Measurements from ENCODE around the gene HLA-G.
"Not testable (repeated sequence)": the region's sequence is repeated elsewhere in the genome, so short reads cannot be mapped to it uniquely, and the experiment has no call there.

HLA-G gene

DNA sequence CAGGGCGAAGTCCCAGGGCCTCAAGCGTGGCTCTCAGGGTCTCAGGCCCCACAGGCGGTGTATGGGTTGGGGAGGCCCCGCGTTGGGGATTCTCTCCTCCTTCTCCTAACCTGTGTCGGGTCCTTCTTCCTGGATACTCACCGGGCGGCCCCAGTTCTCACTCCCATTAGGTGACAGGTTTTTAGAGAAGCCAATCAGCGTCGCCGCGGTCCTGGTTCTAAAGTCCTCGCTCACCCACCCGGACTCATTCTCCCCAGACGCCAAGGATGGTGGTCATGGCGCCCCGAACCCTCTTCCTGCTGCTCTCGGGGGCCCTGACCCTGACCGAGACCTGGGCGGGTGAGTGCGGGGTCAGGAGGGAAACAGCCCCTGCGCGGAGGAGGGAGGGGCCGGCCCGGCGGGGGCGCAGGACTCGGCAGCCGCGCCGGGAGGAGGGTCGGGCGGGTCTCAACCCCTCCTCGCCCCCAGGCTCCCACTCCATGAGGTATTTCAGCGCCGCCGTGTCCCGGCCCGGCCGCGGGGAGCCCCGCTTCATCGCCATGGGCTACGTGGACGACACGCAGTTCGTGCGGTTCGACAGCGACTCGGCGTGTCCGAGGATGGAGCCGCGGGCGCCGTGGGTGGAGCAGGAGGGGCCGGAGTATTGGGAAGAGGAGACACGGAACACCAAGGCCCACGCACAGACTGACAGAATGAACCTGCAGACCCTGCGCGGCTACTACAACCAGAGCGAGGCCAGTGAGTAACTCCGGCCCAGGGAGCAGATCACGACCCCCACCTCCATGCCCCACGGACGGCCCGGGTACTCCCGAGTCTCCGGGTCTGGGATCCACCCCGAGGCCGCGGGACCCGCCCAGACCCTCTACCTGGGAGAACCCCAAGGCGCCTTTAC, at the start of gene HLA-G:
Gene HLA-G (plus strand): TSS at position 247 of the 892 bp plus-strand sequence. CDS start 20 bp downstream, at position 267.
- DNase-seq = no peak

DNA sequence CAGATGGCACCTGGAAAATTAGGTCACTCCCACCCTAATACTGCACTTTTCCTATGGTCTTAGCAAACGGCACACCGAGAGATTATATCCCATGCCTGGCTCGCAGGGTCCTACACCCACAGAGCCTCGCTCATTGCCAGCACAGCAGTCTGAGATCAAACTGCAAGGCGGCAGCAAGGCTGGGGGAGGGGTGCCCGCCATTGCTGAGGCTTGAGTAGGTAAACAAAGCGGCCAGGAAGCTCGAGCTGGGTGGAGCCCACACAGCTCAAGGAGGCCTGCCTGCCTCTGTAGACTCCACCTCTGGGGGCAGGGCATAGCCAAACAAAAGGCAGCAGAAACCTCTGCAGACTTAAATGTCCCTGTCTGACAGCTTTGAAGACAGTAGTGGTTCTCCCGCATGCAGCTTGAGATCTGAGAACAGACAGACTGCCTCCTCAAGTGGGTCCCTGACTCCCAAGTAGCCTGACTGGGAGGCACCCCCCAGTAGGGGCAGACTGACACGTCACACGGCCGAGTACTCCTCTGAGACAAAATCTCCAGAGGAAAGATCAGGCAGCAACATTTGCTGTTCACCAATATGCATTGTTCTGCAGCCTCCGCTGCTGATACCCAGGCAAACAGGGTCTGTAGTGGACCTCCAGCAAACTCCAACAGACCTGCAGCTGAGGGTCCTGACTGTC, 47.5 kb upstream of the HLA-G start:
- not testable (repeated sequence) for DNase-seq

DNA sequence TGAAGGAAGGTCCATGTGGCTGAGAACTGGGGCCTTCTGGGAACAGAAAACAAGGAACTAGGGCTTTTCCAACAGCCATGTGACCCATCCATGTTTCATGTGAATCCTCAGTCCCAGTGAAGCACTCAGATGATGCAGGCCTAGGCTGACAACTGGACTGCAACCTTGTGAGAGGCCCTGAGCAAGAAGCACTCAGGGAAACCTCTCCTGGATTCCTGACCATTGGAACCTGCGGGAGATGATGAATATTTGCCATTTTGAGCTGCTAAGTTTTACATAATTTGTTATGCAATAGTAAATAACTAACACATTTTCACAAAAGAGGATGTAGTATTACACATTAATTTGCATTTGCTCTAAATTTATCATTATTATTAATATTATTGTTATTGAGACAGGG, 38.4 kb upstream of the HLA-G start:
- no peak for DNase-seq

DNA sequence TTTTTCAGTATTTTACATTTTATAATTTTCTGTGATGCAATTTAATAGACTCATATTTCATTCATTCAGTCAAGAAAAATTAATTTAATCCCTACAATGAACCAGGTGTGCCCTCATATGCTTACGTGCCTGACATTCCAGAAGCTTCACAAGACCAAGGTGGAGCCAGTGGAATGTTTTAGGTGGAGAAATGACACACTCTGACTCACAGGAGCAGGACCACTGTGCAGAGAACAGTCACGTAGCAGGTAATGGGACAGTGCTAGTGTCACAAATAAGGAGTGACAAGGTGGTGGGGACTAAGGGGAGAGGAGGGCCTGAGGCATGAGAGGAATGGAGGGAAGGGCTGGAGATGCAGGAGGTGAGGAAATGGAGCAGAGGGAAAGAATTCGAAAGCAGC, 37.0 kb upstream of the HLA-G start:
- no peak for DNase-seq

DNA sequence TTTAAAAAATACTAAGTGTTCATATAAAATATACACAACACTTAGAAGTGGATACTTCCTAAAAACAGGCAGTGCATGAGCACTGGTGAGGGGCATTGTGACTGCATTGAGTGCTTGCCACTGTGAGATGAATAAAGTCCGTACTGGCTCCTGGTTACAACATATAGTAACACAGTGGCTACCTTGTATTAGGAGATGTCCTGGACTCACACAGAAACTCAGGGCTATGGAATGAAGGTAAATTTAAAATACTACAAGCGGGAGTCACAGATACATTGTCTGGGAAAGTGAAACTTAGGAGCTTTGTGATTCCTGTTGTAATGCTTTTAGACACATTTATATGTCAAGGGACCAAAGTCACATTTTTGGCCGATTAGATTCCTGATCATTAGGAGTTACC, 36.5 kb upstream of the HLA-G start:
- DNase-seq = no peak

DNA sequence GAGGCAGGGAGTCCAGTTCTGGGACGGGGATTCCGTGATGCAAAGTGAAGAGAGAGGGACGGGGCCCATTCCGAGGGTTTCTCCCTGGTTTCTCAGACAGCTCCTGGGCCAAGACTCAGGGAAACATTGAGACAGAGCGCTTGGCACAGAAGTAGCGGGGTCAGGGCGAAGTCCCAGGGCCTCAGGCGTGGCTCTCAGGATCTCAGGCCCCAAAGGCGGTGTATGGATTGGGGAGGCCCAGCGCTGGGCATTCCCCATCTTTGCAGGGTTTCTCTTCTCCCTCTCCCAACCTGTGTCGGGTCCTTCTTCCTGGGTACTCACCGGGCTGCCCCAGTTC, 35.9 kb upstream of the HLA-G start:
- DNase-seq = no peak

DNA sequence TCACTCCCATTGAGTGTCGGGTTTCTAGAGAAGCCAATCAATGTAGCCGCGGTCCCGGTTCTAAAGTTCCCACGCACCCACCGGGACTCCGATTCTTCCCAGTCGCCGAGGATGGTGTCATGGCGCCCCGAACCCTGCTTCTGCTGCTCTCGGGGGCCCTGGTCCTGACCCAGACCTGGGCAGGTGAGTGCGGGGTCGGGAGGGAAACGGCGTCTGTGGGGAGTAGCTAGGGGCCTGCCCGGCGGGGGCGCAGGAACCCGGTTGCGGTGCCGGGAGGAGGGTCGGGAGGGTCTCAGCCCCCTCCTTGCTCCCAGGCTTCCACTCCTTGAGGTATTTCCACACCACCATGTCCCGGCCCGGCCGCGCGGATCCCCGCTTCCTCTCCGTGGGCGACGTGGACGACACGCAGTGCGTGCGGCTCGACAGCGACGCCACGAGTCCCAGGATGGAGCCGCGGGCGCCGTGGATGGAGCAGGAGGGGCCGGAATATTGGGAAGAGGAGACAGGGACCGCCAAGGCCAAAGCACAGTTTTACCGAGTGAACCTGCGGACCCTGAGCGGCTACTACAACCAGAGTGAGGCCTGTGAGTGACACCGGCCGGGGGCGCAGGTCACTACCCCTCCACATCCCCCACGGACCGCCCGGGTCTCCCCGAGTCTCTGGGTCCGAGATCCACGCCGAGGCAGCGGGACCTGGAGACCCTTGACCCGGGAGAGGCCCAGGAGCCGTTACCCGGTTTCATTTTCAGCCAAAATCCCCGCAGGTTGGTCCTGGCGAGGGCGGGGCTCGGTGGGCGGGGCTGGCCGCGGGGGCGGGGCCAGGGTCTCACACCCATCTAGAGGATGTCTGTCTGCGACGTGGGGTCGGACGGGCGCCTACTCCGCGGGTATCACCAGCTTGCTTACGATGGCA, 35.2 kb upstream of the HLA-G start:
- DNase-seq = peak; percentile 5

DNA sequence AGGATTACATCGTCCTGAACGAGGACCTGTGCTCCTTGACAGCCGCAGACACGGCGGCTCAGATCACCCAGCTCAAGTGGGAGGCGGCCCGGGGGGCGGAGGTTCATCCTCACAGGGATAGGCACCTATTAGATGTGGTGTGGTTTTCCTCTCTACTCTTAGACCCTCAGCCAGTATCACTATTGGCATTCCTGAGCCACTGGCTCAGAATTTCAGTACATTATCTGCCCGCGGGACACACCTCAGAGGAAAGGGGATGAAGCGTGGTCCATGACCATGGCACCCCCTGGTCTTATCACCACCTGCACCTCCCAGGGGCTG, 34.6 kb upstream of the HLA-G start:
- no peak for DNase-seq

DNA sequence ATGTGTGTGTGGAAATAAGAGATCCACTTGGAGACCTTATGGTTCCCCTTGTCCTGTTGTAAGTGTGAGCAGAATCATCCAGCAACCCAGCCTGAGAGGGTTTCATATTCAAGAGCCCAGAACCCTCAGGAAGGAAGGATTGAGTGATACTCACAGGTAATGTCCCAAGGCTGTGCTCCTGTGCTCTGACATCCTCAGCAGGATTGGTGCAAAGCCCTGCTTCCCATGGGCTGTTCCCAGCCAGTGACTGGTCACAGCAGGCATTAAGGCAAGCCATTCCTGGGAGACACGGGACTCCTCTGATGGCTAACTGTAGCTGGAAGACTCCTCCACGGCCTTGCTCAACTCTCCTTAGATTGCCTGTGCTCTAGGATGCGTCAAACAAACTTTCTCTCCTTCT, 33.8 kb upstream of the HLA-G start:
- no peak for DNase-seq

DNA sequence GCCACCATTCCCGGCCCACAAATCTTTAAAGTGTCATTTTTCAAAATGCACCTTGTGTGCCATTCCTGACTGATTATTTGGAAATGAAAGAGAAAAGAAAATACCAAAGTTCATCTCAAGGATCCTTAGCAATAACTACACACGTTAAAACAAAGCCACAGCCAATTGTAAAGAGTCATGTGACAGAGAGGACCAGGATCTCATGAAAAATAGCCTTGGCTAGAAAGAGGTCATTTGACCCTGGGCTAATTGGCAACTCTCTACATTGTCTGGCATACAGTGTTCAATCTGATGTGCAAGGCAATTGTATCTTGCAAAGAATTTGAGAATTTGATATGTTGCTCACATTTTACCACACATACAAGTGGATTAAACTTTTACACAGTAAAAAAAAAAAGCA, 31.6 kb upstream of the HLA-G start:
- no peak for DNase-seq

DNA sequence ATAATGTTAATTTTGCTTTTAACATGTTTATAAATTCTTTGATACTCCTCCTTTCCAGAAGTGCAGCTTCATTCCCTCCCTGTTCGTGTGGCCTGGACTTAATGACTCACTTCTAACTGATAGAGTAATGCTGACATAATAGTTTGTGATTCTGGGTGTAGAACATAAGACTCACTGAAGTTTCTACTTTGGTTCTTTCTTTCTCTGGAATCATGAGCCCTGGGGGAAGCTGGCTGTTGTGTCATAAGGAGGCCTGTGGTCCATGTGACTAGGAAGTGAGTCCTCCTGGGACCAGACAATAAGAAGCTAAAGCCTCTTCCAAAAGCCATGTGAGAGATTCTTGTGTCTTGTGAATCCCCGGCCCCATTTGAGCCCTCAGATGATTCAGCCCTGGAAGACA, 30.5 kb upstream of the HLA-G start:
- DNase-seq = no peak

DNA sequence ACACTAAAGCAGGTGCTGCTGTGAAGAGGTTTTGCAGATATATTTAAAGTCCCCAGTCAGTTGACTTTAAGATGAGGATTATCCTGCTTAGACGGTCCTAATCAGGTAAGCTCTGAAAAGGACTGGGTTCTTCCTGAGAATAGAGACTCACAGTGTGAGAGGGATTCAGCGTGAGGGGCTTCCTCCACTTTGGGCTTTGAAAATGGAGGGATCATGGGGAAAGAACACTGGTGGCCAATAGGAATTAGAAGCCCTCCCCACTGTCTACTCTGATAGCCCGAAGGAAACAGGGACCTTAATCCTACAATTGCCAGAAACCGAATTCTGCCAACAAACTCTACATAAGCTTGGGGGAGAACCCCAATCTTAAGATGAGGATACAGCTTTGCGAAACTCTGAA, 29.7 kb upstream of the HLA-G start:
- DNase-seq = no peak

DNA sequence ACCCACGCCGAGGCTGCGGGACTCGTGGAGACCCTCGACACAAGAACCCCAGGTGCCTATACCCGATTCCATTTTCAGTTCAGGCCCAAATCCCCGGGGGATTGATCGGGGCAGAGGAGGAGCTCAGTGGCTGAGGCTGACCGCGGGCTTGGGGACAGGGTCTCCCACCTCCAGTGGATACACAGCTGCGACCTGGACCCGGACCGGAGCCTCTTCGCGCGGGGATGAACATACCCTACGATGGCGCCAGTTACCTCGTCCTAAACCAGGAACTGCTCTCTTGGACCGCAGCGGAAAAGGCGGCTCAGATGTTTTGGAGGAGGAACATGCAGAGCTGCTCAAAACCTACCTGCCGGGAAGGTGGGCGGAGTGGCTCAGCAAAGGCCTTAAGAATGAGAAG, 27.4 kb upstream of the HLA-G start:
- no peak for DNase-seq

DNA sequence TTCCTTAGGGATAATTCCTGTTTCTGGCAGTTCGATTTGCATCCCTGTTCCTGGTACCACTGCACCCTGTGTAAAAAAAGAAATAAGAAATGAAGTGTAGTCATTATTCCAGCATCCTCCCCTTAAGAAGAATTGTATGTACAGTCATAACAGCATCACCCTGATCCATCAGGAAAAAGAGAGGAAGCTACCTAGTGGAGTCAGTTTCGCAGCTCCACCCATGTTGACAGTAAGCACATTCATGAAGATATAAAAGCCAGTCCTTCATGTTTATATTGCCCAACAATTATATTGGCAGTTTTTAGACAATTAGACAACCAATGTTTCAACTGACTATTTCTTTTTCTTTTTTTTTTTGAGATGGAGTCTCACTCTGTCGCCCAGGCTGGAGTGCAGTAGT, 21.2 kb upstream of the HLA-G start:
- no peak for DNase-seq

DNA sequence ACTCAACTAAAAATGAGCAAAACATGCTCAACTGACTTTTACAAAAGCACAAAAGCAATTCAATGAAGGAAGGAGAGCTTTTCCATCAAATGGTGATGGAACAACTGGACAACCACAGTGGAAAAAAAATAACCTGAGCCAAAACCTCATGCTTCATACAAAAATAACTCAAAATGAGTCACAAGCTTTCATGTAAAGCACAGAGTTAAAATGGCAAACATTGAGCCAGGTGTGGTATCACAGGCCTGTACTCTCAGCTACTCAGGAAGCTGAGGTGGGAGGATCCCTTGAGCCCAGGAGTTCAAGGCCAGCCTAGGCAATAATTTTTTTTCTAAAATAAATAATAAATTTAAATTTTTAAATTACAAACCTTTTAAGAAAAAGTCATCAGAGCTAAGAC, 18.4 kb upstream of the HLA-G start:
- no peak for DNase-seq

DNA sequence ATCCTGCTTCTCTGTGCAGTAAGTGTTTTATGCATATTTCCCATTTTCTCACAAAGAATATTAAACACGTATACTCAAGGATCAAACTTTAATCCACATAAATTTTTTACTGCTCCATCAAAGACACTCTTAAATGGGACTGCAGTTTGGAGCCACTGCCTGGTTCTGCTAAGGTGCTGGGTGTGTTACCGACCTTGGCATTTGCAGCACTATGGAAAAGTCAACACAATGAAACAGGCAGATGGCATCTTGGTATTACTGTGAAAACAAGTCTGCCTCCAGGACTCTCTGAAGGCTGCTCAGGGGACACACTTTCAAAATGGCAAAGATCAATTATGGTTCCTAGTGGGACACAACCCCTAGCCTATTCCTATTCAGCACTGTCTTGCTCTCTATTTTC, 17.3 kb upstream of the HLA-G start:
- no peak for DNase-seq

DNA sequence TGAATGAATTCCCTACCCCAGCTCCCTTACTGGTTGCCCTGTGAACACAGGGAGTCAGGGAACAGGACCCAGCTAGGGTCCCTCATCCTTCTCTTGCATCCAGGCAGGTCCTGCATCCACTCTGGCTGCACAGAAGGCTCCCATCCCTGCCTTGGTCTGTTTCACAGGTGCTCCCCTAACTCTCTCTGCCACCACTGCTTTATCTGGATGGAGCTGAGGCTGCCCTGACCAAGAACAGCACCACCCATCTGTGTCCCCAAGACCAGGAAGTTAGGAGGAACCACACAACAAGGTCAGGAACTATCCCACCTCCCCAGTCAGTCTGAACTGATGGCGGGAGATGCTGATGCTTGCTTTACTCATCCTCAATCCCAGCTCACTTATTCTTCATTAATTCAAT, 16.2 kb upstream of the HLA-G start:
- no peak for DNase-seq

DNA sequence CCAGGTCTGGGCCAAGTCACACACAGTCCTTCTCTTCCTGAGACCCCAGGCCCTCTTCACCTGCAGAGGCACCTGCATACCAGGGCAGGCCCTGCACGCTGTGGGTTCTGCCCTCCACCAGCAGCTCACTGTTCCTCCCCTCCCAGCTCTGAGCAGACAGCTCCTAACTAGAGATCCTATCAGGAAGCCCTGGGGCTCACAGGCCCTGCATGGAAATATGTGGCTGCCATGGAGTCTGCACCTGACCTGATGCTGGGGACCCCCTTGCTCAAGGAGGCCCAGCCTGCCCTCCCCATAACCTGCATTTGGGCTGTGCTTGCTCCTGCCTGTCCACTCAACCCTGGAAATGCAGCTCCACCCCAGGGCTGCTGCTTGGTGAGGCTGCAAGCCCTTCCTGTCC, 14.6 kb upstream of the HLA-G start:
- no peak for DNase-seq

DNA sequence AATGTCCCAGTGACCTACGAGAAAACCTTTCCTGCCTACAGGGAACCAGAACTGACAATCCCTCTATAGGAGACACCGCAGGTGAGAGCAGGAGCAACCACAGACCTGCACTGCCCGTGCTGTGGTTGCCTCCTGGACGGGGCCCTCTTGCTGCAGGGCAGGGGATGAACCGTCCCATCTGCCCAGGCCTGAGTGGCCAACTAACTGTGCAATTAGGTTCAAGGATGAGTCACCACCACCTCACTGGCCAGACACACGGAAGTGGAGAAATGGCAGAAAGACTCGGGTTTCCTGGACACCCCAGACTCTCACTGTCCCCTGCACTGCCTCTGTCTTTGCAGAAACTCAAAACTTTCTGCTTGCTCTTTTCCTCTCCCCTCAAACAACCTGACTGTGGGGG, 13.8 kb upstream of the HLA-G start:
- DNase-seq = no peak

DNA sequence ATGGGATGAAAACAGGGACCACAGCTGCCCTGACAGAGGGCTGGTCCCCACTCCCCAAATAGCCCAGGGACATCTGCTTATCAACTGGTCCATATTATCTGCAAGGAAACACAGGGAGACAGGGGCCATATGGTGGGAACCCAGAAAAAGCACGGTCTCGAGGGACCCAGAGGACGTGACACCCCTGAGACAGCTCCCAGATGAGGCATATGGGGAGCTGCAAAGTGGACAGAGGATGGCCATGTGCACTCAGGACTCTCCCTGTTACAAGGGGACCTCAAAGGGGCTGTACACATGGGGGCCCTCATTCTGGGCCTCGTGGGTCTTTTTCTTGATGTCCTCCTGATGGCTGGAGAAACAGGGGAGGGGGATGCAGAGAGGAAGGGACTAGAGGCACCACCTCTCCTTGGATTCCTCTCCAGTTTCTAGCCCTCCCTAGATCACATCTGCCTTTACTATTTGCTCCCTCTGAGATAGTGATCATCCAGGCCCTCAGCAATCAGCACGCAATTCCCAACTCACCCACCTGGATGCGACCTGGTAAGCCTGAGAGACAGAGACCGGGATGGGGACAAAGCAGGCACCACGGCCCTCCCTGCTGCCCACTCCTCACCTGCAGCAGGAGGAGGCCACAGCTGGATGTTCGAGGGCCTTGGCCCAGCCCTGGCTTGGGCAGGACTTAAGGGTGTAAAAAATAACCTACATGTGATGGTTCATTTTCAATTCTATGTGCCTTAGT, 13.1 kb upstream of the HLA-G start:
- DNase-seq = no peak

DNA sequence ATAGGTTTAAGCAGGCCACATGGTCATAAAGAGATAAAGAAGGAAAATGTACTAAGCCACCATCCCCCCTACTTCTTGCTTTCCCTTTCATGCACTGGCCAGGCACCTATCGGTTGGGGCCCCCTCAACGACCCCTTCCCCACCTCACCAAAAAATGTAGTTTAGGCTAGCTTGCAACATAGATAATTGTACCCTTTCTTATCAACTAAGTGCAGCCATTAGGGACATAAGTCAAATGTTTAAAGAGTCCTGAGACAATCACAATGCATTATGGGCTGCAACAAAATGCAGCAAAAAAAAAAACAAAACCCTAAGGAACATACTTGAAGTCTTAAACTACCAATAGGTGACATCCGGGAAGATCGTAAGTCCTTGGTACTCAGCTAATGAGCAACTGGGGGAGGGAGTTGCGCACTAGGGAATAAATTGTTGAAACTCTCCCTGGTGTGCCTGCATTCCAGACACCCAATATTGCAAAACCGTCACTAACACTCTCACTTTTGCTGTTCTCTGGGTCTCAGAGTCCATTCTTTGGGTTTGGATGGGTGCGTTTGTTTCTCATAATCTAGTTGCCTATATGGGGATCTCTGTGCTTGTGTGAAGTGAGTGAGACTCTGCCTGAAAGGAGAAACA, 12.4 kb upstream of the HLA-G start:
- DNase-seq = no peak

DNA sequence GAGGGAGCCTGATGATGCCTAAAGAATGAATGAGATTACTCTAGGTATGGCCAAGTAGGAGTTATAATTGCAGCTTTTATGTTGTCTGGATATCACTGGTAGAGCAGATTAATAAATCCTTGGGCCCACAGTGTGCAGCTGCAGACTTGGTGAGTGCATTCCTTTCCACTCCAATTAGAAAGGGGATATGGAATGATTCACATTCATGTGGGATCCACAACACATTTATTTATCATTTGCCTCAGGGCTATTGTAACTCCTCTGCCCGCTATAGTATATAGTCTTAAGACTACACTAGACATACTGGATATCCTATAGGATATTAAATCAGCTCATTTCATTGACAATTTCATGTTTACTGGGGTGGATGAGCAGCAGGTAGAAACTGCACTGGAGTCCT, 11.6 kb upstream of the HLA-G start:
- no peak for DNase-seq

DNA sequence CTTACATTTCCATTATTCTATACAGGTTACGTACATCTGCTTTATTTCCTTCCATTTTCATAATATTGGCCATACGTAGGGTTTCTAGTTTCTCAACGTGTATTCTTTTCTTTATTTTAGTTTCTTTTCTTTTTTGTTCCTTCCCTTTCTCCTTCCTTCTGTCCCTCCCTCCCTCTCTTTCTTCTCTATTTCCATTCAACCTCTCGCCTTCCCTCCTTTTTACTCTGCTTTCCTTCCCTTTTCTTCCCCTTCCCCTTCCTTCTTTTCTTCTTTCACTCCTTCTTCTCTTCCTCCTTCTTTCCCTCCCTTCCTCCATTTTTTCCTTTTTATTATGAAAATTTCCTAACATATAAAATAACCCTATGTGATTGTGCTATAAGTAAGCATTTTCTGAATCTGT, 8.7 kb upstream of the HLA-G start:
- no peak for DNase-seq

Measured in NCI-H345 (cell line).